ENCODE results near the gene CASZ1. TPM values are rescaled to one million over a fixed set of nuclear protein-coding genes. Genes with fewer than 3 reads are reported as not detected.

Gene CASZ1, protein sequence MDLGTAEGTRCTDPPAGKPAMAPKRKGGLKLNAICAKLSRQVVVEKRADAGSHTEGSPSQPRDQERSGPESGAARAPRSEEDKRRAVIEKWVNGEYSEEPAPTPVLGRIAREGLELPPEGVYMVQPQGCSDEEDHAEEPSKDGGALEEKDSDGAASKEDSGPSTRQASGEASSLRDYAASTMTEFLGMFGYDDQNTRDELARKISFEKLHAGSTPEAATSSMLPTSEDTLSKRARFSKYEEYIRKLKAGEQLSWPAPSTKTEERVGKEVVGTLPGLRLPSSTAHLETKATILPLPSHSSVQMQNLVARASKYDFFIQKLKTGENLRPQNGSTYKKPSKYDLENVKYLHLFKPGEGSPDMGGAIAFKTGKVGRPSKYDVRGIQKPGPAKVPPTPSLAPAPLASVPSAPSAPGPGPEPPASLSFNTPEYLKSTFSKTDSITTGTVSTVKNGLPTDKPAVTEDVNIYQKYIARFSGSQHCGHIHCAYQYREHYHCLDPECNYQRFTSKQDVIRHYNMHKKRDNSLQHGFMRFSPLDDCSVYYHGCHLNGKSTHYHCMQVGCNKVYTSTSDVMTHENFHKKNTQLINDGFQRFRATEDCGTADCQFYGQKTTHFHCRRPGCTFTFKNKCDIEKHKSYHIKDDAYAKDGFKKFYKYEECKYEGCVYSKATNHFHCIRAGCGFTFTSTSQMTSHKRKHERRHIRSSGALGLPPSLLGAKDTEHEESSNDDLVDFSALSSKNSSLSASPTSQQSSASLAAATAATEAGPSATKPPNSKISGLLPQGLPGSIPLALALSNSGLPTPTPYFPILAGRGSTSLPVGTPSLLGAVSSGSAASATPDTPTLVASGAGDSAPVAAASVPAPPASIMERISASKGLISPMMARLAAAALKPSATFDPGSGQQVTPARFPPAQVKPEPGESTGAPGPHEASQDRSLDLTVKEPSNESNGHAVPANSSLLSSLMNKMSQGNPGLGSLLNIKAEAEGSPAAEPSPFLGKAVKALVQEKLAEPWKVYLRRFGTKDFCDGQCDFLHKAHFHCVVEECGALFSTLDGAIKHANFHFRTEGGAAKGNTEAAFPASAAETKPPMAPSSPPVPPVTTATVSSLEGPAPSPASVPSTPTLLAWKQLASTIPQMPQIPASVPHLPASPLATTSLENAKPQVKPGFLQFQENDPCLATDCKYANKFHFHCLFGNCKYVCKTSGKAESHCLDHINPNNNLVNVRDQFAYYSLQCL (N-terminal part only)
- total RNA-seq (0.50 TPM in 1 of 2 replicates, not detected in the other), polyA plus RNA-seq (0.08 and 0.34 TPM in 2 replicates), polyA minus RNA-seq (ENCODE audit: low replicate concordance) (0.19 and 0.27 TPM in 2 replicates)
- polyA plus RNA-seq (2012) = 0.13 and 0.15 TPM in 2 replicates

- no peaks in the 10 kb centered on the region for H3K36me3 ChIP-seq (ENCODE audit: control insufficient read depth, insufficient read depth, low read length)
- H3K9me3 ChIP-seq (ENCODE audit: control insufficient read depth, insufficient read depth, low read depth, low read length) = no peaks in the 10 kb centered on the region
- no peak within 1 kb of the TSS for H3K9ac ChIP-seq (ENCODE audit: insufficient read depth, low read length)
- H3K27me3 ChIP-seq (ENCODE audit: control insufficient read depth, insufficient read depth, low read length) = peaks cover 37% of the 10 kb centered on the region
- peaks cover 3% of the 10 kb centered on the region for H3K4me1 ChIP-seq (ENCODE audit: control insufficient read depth, extremely low read depth, insufficient read depth, low read length)
- peak within 1 kb of the TSS; percentile 68 for H3K4me2 ChIP-seq (ENCODE audit: extremely low read depth, insufficient read depth, low read length)
- no peaks in the 10 kb centered on the region for H3K79me2 ChIP-seq (ENCODE audit: control insufficient read depth, insufficient read depth, low read length)
- peak; percentile 87 to 91 for DNase-seq (ENCODE audit: low read depth in 2 of 2)
- peak within 1 kb of the TSS; percentile 26 to 60 (median 40) for H3K4me3 ChIP-seq (replicated peaks in 1 of 4; ENCODE audit: control extremely low read depth in 1 of 4, insufficient read depth in 1 of 4, low read depth in 3 of 4, low read length in 4 of 4)
- H4K20me1 ChIP-seq (ENCODE audit: control insufficient read depth, extremely low read depth, insufficient read depth, low read length) = no peaks in the 10 kb centered on the region
- no peak within 1 kb of the TSS for H3K27ac ChIP-seq (ENCODE audit: insufficient read depth, low read length)
- no peak for TF ChIP-seq EZH2 (IDR thresholded peaks at IDR 0.05; ENCODE audit: low read length, missing control alignments)
- no peak for TF ChIP-seq CTCF (conservative IDR thresholded peaks at IDR 0.05 in 1 of 2, IDR thresholded peaks at IDR 0.05 in 1 of 2; ENCODE audit: low read depth in 1 of 2, low read length in 2 of 2)
- no peak within 1 kb of the TSS for H2AFZ ChIP-seq (ENCODE audit: low read length)
These were observed at the start of gene CASZ1 for GRCh38 chr1:10796029-10796944. Gene CASZ1 (minus strand): TSS chr1:10796646. CDS start chr1:10693889, 102,757 bp downstream.

DNA sequence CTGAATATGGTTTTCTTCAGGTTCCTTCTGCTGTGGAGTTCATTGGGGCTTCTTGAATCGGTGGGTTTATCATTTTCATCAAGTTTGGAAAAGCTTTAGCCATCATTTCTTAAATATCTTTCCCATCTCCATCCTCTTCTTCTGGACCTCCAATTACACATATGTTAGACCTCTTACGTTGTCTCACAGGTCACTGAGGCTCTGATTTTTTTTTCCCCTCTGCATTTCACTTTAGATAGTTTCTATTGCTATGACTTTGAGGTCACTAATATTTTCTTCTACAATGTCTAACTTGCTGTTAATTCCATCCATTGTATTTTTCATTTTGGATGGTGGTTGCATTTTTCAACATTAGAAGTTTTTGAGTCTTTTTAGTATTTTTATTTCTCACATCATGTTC, 47.3 kb upstream of the CASZ1 start:
- TF ChIP-seq EZH2 (IDR thresholded peaks at IDR 0.05; ENCODE audit: low read length, missing control alignments) (no peak), CTCF (conservative IDR thresholded peaks at IDR 0.05 in 1 of 2, IDR thresholded peaks at IDR 0.05 in 1 of 2; ENCODE audit: low read depth in 1 of 2, low read length in 2 of 2) (no peak)
- H3K27me3 ChIP-seq (ENCODE audit: control insufficient read depth, insufficient read depth, low read length) = peaks cover 5% of the 10 kb centered on the region
- H3K79me2 ChIP-seq (ENCODE audit: control insufficient read depth, insufficient read depth, low read length) = no peaks in the 10 kb centered on the region
- no peaks in the 10 kb centered on the region for H4K20me1 ChIP-seq (ENCODE audit: control insufficient read depth, extremely low read depth, insufficient read depth, low read length)
- DNase-seq (ENCODE audit: low read depth in 2 of 2) = no peak
- no peak overlapping the region for H3K4me2 ChIP-seq (ENCODE audit: extremely low read depth, insufficient read depth, low read length)
- H3K27ac ChIP-seq (ENCODE audit: insufficient read depth, low read length) = no peak overlapping the region
- H3K4me3 ChIP-seq (replicated peaks in 1 of 4; ENCODE audit: control extremely low read depth in 1 of 4, insufficient read depth in 1 of 4, low read depth in 3 of 4, low read length in 4 of 4) = no peak overlapping the region
- no peaks in the 10 kb centered on the region for H3K36me3 ChIP-seq (ENCODE audit: control insufficient read depth, insufficient read depth, low read length)
- no peaks in the 10 kb centered on the region for H3K9me3 ChIP-seq (ENCODE audit: control insufficient read depth, insufficient read depth, low read depth, low read length)
- no peaks in the 10 kb centered on the region for H3K4me1 ChIP-seq (ENCODE audit: control insufficient read depth, extremely low read depth, insufficient read depth, low read length)
- H2AFZ ChIP-seq (ENCODE audit: low read length) = no peak overlapping the region
- H3K9ac ChIP-seq (ENCODE audit: insufficient read depth, low read length) = no peak overlapping the region
